H9 (cell line): Measurements from ENCODE around the gene PRDM5. TPM values are rescaled to one million over a fixed set of nuclear protein-coding genes. Genes with fewer than 3 reads are reported as not detected.

ENCODE experiments used
- DNase-seq: peaks from one replicate; pipeline ENCODE4 v3.0.0-alpha.2; 2017
- H2AFZ ChIP-seq: one replicate; pipeline ENCODE4 v1.6.1; 2013; ENCODE audit warnings: mild to moderate bottlenecking, low read length, control low read depth, moderate library complexity
- H2AK5ac ChIP-seq: 2 replicates; pipeline ENCODE4 v1.6.1; 2013; ENCODE audit warnings: low read length, control low read depth, mixed read lengths; ENCODE audit not compliant: insufficient read length
- H2BK120ac ChIP-seq: one replicate; pipeline ENCODE4 v1.6.1; 2013; ENCODE audit warnings: low read depth, mild to moderate bottlenecking, low read length, control low read depth, inconsistent platforms; ENCODE audit not compliant: poor library complexity, severe bottlenecking
- H2BK12ac ChIP-seq: 2 replicates; pipeline ENCODE4 v1.6.1; 2013; ENCODE audit warnings: low read length, control low read depth, mixed read lengths, low read depth; ENCODE audit not compliant: insufficient read length
- H2BK15ac ChIP-seq: 2 replicates; pipeline ENCODE4 v1.6.1; 2013; ENCODE audit warnings: low read depth, low read length, control low read depth
- H2BK20ac ChIP-seq: one replicate; pipeline ENCODE4 v1.6.1; 2013; ENCODE audit warnings: low read depth, mild to moderate bottlenecking, low read length, control low read depth, inconsistent platforms; ENCODE audit not compliant: poor library complexity, severe bottlenecking
- H2BK5ac ChIP-seq: 2 replicates; pipeline ENCODE4 v1.6.1; 2013; ENCODE audit warnings: low read length, control low read depth, mixed read lengths; ENCODE audit not compliant: insufficient read length
- H3K14ac ChIP-seq: 2 replicates; pipeline ENCODE4 v1.6.1; 2013; ENCODE audit warnings: low read length, control low read depth; ENCODE audit not compliant: insufficient read depth
- H3K18ac ChIP-seq: 2 replicates; pipeline ENCODE4 v1.6.1; 2013; ENCODE audit warnings: low read depth, mild to moderate bottlenecking, mixed read lengths, low read length, control low read depth; ENCODE audit not compliant: insufficient read length
- H3K23ac ChIP-seq: 2 replicates; pipeline ENCODE4 v1.6.1; 2013; ENCODE audit warnings: low read length, control low read depth, mixed read lengths, low read depth; ENCODE audit not compliant: insufficient read length
- H3K23me2 ChIP-seq: 2 replicates; pipeline ENCODE4 v1.6.1; 2013; ENCODE audit warnings: low read depth, mild to moderate bottlenecking, mixed read lengths, low read length, control low read depth; ENCODE audit not compliant: insufficient read length, poor library complexity, severe bottlenecking
- H3K27ac ChIP-seq: 2 replicates; pipeline ENCODE4 v1.5.1; 2013; ENCODE audit warnings: low read length, control low read depth, mixed read lengths, low read depth; ENCODE audit not compliant: insufficient read length
- H3K27me3 ChIP-seq: 2 replicates; pipeline ENCODE4 v1.6.1; 2013; ENCODE audit warnings: low read length, control low read depth, inconsistent platforms; ENCODE audit not compliant: insufficient read depth
- H3K4ac ChIP-seq: 2 replicates; pipeline ENCODE4 v1.6.1; 2013; ENCODE audit warnings: low read depth, mild to moderate bottlenecking, control low read depth, inconsistent platforms, low read length, moderate library complexity
- H3K4me1 ChIP-seq: 2 replicates; pipeline ENCODE4 v1.6.1; 2013; ENCODE audit warnings: low read length, control low read depth, inconsistent platforms; ENCODE audit not compliant: insufficient read depth
- H3K4me2 ChIP-seq: 2 replicates; pipeline ENCODE4 v1.6.1; 2013; ENCODE audit warnings: low read length, control low read depth, mixed read lengths; ENCODE audit not compliant: insufficient read length, insufficient read depth
- H3K56ac ChIP-seq: 2 replicates; pipeline ENCODE4 v1.6.1; 2013; ENCODE audit warnings: low read depth, mild to moderate bottlenecking, mixed read lengths, low read length, control low read depth; ENCODE audit not compliant: insufficient read length
- H3K79me1 ChIP-seq: 2 replicates; pipeline ENCODE4 v1.6.1; 2013; ENCODE audit warnings: low read depth, mild to moderate bottlenecking, moderate library complexity, low read length, control low read depth, inconsistent platforms; ENCODE audit not compliant: insufficient read depth, poor library complexity, severe bottlenecking
- H3K79me2 ChIP-seq: 2 replicates; pipeline ENCODE4 v1.6.1; 2013; ENCODE audit warnings: low read length, control low read depth, inconsistent platforms; ENCODE audit not compliant: insufficient read depth
- H3K9ac ChIP-seq: 2 replicates; pipeline ENCODE4 v1.6.1; 2013; ENCODE audit warnings: low read length, control low read depth, mixed read lengths; ENCODE audit not compliant: insufficient read length; ENCODE audit errors: extremely low read depth
- H3K9me3 ChIP-seq: one replicate; pipeline ENCODE4 v1.6.1; 2013; ENCODE audit warnings: low read depth, low read length, inconsistent platforms; ENCODE audit not compliant: control insufficient read depth
- H3T11ph ChIP-seq: one replicate; pipeline ENCODE4 v1.6.1; 2013; ENCODE audit warnings: mild to moderate bottlenecking, low read length, control low read depth, inconsistent platforms
- H4K20me1 ChIP-seq: one replicate; pipeline ENCODE4 v1.6.1; 2013; ENCODE audit not compliant: control insufficient read depth, insufficient read length, insufficient read depth
- H4K5ac ChIP-seq: 2 replicates; pipeline ENCODE4 v1.6.1; 2013; ENCODE audit warnings: low read depth, mild to moderate bottlenecking, mixed read lengths, low read length, control low read depth; ENCODE audit not compliant: insufficient read length
- H4K8ac ChIP-seq: replicated peaks from 2 replicates; pipeline ENCODE4 v1.6.1; 2013; ENCODE audit warnings: low read length, control low read depth, mixed read lengths, low read depth; ENCODE audit not compliant: insufficient read length
- H4K91ac ChIP-seq: 2 replicates; pipeline ENCODE4 v1.6.1; 2013; ENCODE audit warnings: low read depth, mild to moderate bottlenecking, moderate library complexity, mixed read lengths, low read length, control low read depth; ENCODE audit not compliant: insufficient read length
- H3K27ac Mint-ChIP-seq, 3 experiments: 2 replicates in 2 of 3; 3 replicates in 1 of 3; pipeline ENCODE4 v1.8.0; 2020 to 2021; ENCODE audit warnings: mixed read lengths in 3 of 3, mild to moderate bottlenecking in 1 of 3, moderate library complexity in 1 of 3
- H3K27me3 Mint-ChIP-seq: 2 replicates; pipeline ENCODE4 v1.8.0; 2021; ENCODE audit warnings: low read depth, mild to moderate bottlenecking, moderate library complexity, mixed read lengths
- H3K36me3 Mint-ChIP-seq, 3 experiments: 2 replicates in 2 of 3; 3 replicates in 1 of 3; pipeline ENCODE4 v1.8.0; 2020 to 2021; ENCODE audit warnings: low read depth in 3 of 3, mixed read lengths in 3 of 3; ENCODE audit not compliant: insufficient read depth in 1 of 3
- H3K4me1 Mint-ChIP-seq, 2 experiments: 2 replicates each; pipeline ENCODE4 v1.8.0; 2020; ENCODE audit warnings: mixed read lengths in 2 of 2
- H3K4me3 Mint-ChIP-seq, 2 experiments: 2 replicates in 1 of 2; 3 replicates in 1 of 2; pipeline ENCODE4 v1.8.0; 2020 to 2021; ENCODE audit warnings: mild to moderate bottlenecking in 2 of 2, mixed read lengths in 2 of 2, moderate library complexity in 1 of 2
- H3K9me3 Mint-ChIP-seq, 2 experiments: 2 replicates in 1 of 2; 3 replicates in 1 of 2; pipeline ENCODE4 v1.8.0; 2020; ENCODE audit warnings: mild to moderate bottlenecking in 2 of 2, mixed read lengths in 2 of 2, moderate library complexity in 1 of 2
- WGBS: extraction: QIAGEN DNeasy Blood & Tissue Kit; methylation state at CpG from one replicate; pipeline ENCODE4 v1.1.7; 2013; ENCODE audit warnings: missing lambda C conversion rate, low lambda C conversion rate, mixed read lengths; ENCODE audit not compliant: insufficient read length; ENCODE audit errors: extremely low coverage; 5-methylcytosine and 5-hydroxymethylcytosine counted together
- total RNA-seq: library from RNA; stranded (reverse); gene quantifications from 2 replicates; pipeline ENCODE4 v1.2.1, GENCODE V29; 2021
- TF ChIP-seq, protein P1 (sequence below): fragments of 200-600 bp; sonication (generic); conservative IDR thresholded peaks from 3 replicates; pipeline ENCODE4 v1.8.0; 2021; ENCODE audit warnings: antibody characterized with exemption, mild to moderate bottlenecking

Gene PRDM5
- total RNA-seq, 1 experiment from 2014 or later: 21.7 TPM

DNA sequence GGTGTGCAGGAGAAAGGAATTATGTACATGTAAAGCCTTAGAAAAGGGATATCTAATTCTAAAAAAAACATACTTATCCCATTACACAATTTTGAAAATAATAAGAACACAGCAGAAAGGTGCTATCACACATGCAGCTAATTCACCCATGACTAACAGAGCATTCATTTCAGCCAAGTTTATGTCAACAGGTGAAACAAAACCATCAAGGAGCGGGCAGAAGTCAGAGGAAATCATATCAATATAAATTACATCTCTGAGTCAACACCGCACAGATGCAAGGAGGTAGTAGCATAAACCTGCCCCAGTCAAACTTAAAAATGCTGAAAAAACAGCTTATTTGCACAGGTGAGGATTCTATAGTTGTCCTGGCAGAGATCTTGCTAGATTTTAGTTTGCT is 197.9 kb downstream of the PRDM5 start:
- Histone ChIP-seq H3K27me3 (no peaks in the 10 kb centered on the region), H4K91ac (no peak overlapping the region), H3K56ac (no peak overlapping the region), H3K9me3 (no peaks in the 10 kb centered on the region), H3K4ac (no peak overlapping the region), H3K23me2 (no peaks in the 10 kb centered on the region), H3K27ac (no peak overlapping the region), H2BK5ac (no peak overlapping the region), H2BK120ac (no peak overlapping the region), H4K20me1 (no peaks in the 10 kb centered on the region), H3K23ac (no peak overlapping the region), H2AFZ (no peak overlapping the region), H3T11ph (no peak overlapping the region), H4K8ac (no peak overlapping the region), H2BK15ac (no peak overlapping the region), H3K79me1 (no peaks in the 10 kb centered on the region), H3K9ac (no peak overlapping the region), H2AK5ac (no peak overlapping the region), H3K18ac (no peak overlapping the region), H3K4me1 (no peaks in the 10 kb centered on the region; the same call in 1 of the 2 replicates), H3K79me2 (no peaks in the 10 kb centered on the region), H4K5ac (no peak overlapping the region), H3K14ac (no peak overlapping the region), H3K4me2 (no peak overlapping the region), H2BK12ac (no peak overlapping the region), H2BK20ac (no peak overlapping the region)
- no CpG with 5 or more reads among the region's 2 CpGs for WGBS
- Mint-ChIP-seq H3K27me3 (no peaks in the 10 kb centered on the region), H3K27ac (no peak overlapping the region), H3K4me1 (peaks cover 31 to 32% of the 10 kb centered on the region in 2 experiments), H3K9me3 (no peaks in the 10 kb centered on the region; a peak in 1 of 5 replicates), H3K36me3 (peaks cover 0 to 1% (median 0%) of the 10 kb centered on the region in 3 experiments; a peak in 1 of 7 replicates), H3K4me3 (no peak overlapping the region)
- TF ChIP-seq, protein P1, sequence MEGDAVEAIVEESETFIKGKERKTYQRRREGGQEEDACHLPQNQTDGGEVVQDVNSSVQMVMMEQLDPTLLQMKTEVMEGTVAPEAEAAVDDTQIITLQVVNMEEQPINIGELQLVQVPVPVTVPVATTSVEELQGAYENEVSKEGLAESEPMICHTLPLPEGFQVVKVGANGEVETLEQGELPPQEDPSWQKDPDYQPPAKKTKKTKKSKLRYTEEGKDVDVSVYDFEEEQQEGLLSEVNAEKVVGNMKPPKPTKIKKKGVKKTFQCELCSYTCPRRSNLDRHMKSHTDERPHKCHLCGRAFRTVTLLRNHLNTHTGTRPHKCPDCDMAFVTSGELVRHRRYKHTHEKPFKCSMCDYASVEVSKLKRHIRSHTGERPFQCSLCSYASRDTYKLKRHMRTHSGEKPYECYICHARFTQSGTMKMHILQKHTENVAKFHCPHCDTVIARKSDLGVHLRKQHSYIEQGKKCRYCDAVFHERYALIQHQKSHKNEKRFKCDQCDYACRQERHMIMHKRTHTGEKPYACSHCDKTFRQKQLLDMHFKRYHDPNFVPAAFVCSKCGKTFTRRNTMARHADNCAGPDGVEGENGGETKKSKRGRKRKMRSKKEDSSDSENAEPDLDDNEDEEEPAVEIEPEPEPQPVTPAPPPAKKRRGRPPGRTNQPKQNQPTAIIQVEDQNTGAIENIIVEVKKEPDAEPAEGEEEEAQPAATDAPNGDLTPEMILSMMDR: no peak
- no peak for DNase-seq
